Mesendoderm (in vitro differentiated cells): ENCODE measurements around the gene BCL6B.

ENCODE experiments used
- DNase-seq: peaks from one replicate; pipeline ENCODE4 v3.0.0; 2013
- H2AK5ac ChIP-seq: 2 replicates; pipeline ENCODE4 v1.6.1; 2013; ENCODE audit warnings: low read length, inconsistent platforms
- H2BK120ac ChIP-seq: 2 replicates; pipeline ENCODE4 v1.6.1; 2013; ENCODE audit warnings: low read depth, mild to moderate bottlenecking, low read length, moderate library complexity, mixed read lengths
- H2BK15ac ChIP-seq: replicated peaks from 2 replicates; pipeline ENCODE4 v1.6.1; 2013; ENCODE audit warnings: low read depth, mild to moderate bottlenecking, moderate library complexity
- H2BK5ac ChIP-seq: 2 replicates; pipeline ENCODE4 v1.6.1; 2013; ENCODE audit warnings: low read length, inconsistent platforms
- H3K18ac ChIP-seq: 2 replicates; pipeline ENCODE4 v1.6.1; 2013; ENCODE audit warnings: mild to moderate bottlenecking, low read length, mixed read lengths
- H3K23ac ChIP-seq: one replicate; pipeline ENCODE4 v1.6.1; 2013; ENCODE audit warnings: low read length
- H3K27ac ChIP-seq: 2 replicates; pipeline ENCODE4 v1.5.1; 2013; ENCODE audit warnings: low read depth, mild to moderate bottlenecking, inconsistent platforms, low read length, moderate library complexity
- H3K27me3 ChIP-seq: 2 replicates; pipeline ENCODE4 v1.6.1; 2013; ENCODE audit warnings: low read length, control low read depth, mild to moderate bottlenecking, inconsistent platforms; ENCODE audit not compliant: insufficient read depth, poor library complexity
- H3K36me3 ChIP-seq: 2 replicates; pipeline ENCODE4 v1.6.1; 2013; ENCODE audit warnings: low read length, inconsistent platforms; ENCODE audit not compliant: control insufficient read depth, insufficient read depth
- H3K4ac ChIP-seq: one replicate; pipeline ENCODE4 v1.6.1; 2013; ENCODE audit warnings: low read depth, mild to moderate bottlenecking, low read length, moderate library complexity
- H3K4me1 ChIP-seq: 2 replicates; pipeline ENCODE4 v1.6.1; 2013; ENCODE audit warnings: low read depth, low read length, inconsistent platforms; ENCODE audit not compliant: control insufficient read depth
- H3K4me2 ChIP-seq: 2 replicates; pipeline ENCODE4 v1.6.1; 2013; ENCODE audit warnings: low read length
- H3K4me3 ChIP-seq: 2 replicates; pipeline ENCODE4 v1.5.1; 2013; ENCODE audit warnings: mild to moderate bottlenecking, low read length
- H3K56ac ChIP-seq: one replicate; pipeline ENCODE4 v1.6.1; 2013; ENCODE audit warnings: low read length
- H3K79me1 ChIP-seq: 2 replicates; pipeline ENCODE4 v1.6.1; 2013; ENCODE audit warnings: low read length, inconsistent platforms
- H3K79me2 ChIP-seq: 2 replicates; pipeline ENCODE4 v1.6.1; 2013; ENCODE audit warnings: mild to moderate bottlenecking, low read length; ENCODE audit not compliant: control insufficient read depth, insufficient read depth
- H3K9ac ChIP-seq: 2 replicates; pipeline ENCODE4 v1.6.1; 2013; ENCODE audit warnings: low read length, inconsistent platforms
- H4K5ac ChIP-seq: one replicate; pipeline ENCODE4 v1.6.1; 2013; ENCODE audit warnings: low read length
- H4K8ac ChIP-seq: one replicate; pipeline ENCODE4 v1.6.1; 2013; ENCODE audit warnings: low read depth, mild to moderate bottlenecking, control low read depth, low read length, moderate library complexity
- WGBS: extraction: QIAGEN DNeasy Blood & Tissue Kit; methylation state at CpG from one replicate; pipeline ENCODE4 v1.1.7; 2013; ENCODE audit warnings: low lambda C conversion rate, missing lambda C conversion rate; ENCODE audit not compliant: insufficient coverage; ENCODE audit errors: extremely low coverage; 5-methylcytosine and 5-hydroxymethylcytosine counted together

BCL6B gene

GRCh38 chr17:7023576-7024401, 939 bp downstream of the BCL6B start:
- Histone ChIP-seq H3K4me2 (peak overlapping the region; percentile 96), H3K27ac (no peak overlapping the region), H3K4me3 (peak overlapping the region; percentile 63)

GRCh38 chr17:7024402-7024785, 1.5 kb downstream of the BCL6B start:
- Histone ChIP-seq H3K27me3 (no peaks in the 10 kb centered on the region), H3K4me3 (no peak overlapping the region), H3K56ac (no peak overlapping the region), H2AK5ac (no peak overlapping the region), H2BK15ac (no peak overlapping the region), H3K23ac (no peak overlapping the region), H3K4me2 (no peak overlapping the region), H3K4me1 (peaks cover 5% of the 10 kb centered on the region), H3K4ac (no peak overlapping the region), H4K8ac (no peak overlapping the region), H3K27ac (no peak overlapping the region), H3K79me1 (no peaks in the 10 kb centered on the region), H3K36me3 (no peaks in the 10 kb centered on the region), H3K79me2 (no peaks in the 10 kb centered on the region), H2BK5ac (no peak overlapping the region), H2BK120ac (no peak overlapping the region), H3K18ac (no peak overlapping the region), H4K5ac (no peak overlapping the region), H3K9ac (no peak overlapping the region)
- WGBS: no CpG with 5 or more reads among the region's 8 CpGs
- no peak for DNase-seq

More at GRCh38 chr17:7023576-7024401, 939 bp downstream of the BCL6B start:
- peak overlapping the region; percentile 87 for H3K9ac ChIP-seq
- WGBS: no CpG with 5 or more reads among the region's 51 CpGs
- H3K79me2 ChIP-seq: no peaks in the 10 kb centered on the region
- no peaks in the 10 kb centered on the region for H3K36me3 ChIP-seq
- H4K8ac ChIP-seq: no peak overlapping the region
- peak; percentile 99 for DNase-seq
- H3K4ac ChIP-seq: no peak overlapping the region
- peaks cover 5% of the 10 kb centered on the region for H3K4me1 ChIP-seq
- H2AK5ac ChIP-seq: no peak overlapping the region
- H2BK120ac ChIP-seq: no peak overlapping the region
- H3K23ac ChIP-seq: no peak overlapping the region
- peak overlapping the region; percentile 91 for H3K56ac ChIP-seq
- H2BK5ac ChIP-seq: no peak overlapping the region
- no peak overlapping the region for H2BK15ac ChIP-seq
- H3K79me1 ChIP-seq: no peaks in the 10 kb centered on the region
- H4K5ac ChIP-seq: peak overlapping the region; percentile 65
- H3K27me3 ChIP-seq: no peaks in the 10 kb centered on the region
- H3K18ac ChIP-seq: no peak overlapping the region

- Histone ChIP-seq H3K4me1 (peaks cover 4% of the 10 kb centered on the region), H3K23ac (no peak overlapping the region), H3K79me1 (no peaks in the 10 kb centered on the region), H2BK5ac (no peak overlapping the region), H3K79me2 (no peaks in the 10 kb centered on the region), H3K27me3 (no peaks in the 10 kb centered on the region), H2BK120ac (no peak overlapping the region), H2BK15ac (no peak overlapping the region), H3K27ac (no peak overlapping the region), H3K4ac (no peak overlapping the region), H4K8ac (no peak overlapping the region), H3K4me3 (no peak overlapping the region), H2AK5ac (no peak overlapping the region), H3K18ac (no peak overlapping the region), H3K9ac (no peak overlapping the region), H3K56ac (no peak overlapping the region), H3K4me2 (no peak overlapping the region), H3K36me3 (no peaks in the 10 kb centered on the region), H4K5ac (no peak overlapping the region)
- no peak for DNase-seq
- no CpG with 5 or more reads among the region's 1 CpG for WGBS
Observed at GRCh38 chr17:7025245-7025644, 2.4 kb downstream of the BCL6B start.

GRCh38 chr17:7026471-7027115, 3.7 kb downstream of the BCL6B start:
- no peak overlapping the region for H3K4ac ChIP-seq
- H2BK120ac ChIP-seq: no peak overlapping the region
- no peak overlapping the region for H3K4me2 ChIP-seq
- H3K9ac ChIP-seq: no peak overlapping the region
- no peaks in the 10 kb centered on the region for H3K79me2 ChIP-seq
- H2BK15ac ChIP-seq: no peak overlapping the region
- peaks cover under 1% of the 10 kb centered on the region for H3K4me1 ChIP-seq
- H3K36me3 ChIP-seq: no peaks in the 10 kb centered on the region
- no peak overlapping the region for H3K18ac ChIP-seq
- no peak overlapping the region for H3K4me3 ChIP-seq
- no CpG with 5 or more reads among the region's 29 CpGs for WGBS
- H2AK5ac ChIP-seq: no peak overlapping the region
- no peak overlapping the region for H4K5ac ChIP-seq
- no peak overlapping the region for H3K23ac ChIP-seq
- no peak overlapping the region for H3K56ac ChIP-seq
- DNase-seq: no peak
- H3K79me1 ChIP-seq: no peaks in the 10 kb centered on the region
- no peak overlapping the region for H3K27ac ChIP-seq
- H3K27me3 ChIP-seq: no peaks in the 10 kb centered on the region
- no peak overlapping the region for H2BK5ac ChIP-seq
- H4K8ac ChIP-seq: no peak overlapping the region

GRCh38 chr17:7027335-7027734, 4.5 kb downstream of the BCL6B start:
- no peak overlapping the region for H3K4me3 ChIP-seq
- H3K79me2 ChIP-seq: no peaks in the 10 kb centered on the region
- no peak overlapping the region for H3K56ac ChIP-seq
- H3K27ac ChIP-seq: no peak overlapping the region
- WGBS: no CpG with 5 or more reads among the region's 13 CpGs
- no peaks in the 10 kb centered on the region for H3K79me1 ChIP-seq
- H2AK5ac ChIP-seq: no peak overlapping the region
- no peak overlapping the region for H3K23ac ChIP-seq
- no peak overlapping the region for H3K9ac ChIP-seq
- DNase-seq: no peak
- H4K5ac ChIP-seq: no peak overlapping the region
- H3K18ac ChIP-seq: no peak overlapping the region
- H3K4ac ChIP-seq: no peak overlapping the region
- H3K4me2 ChIP-seq: no peak overlapping the region
- H4K8ac ChIP-seq: no peak overlapping the region
- H3K4me1 ChIP-seq: no peaks in the 10 kb centered on the region
- H2BK15ac ChIP-seq: no peak overlapping the region
- no peaks in the 10 kb centered on the region for H3K27me3 ChIP-seq
- no peak overlapping the region for H2BK120ac ChIP-seq
- H3K36me3 ChIP-seq: no peaks in the 10 kb centered on the region
- no peak overlapping the region for H2BK5ac ChIP-seq
